Progenitor cell of endocrine pancreas (in vitro differentiated cells): ENCODE results near the gene ZFHX3. TPM values are rescaled to one million over a fixed set of nuclear protein-coding genes. Genes with fewer than 3 reads are reported as not detected.

Experiments
- DNase-seq: peaks from one replicate; pipeline ENCODE4 v3.0.0; 2021; ENCODE audit warnings: low spot score; ENCODE audit not compliant: unreplicated experiment
- H3K27ac Mint-ChIP-seq: 2 replicates; pipeline ENCODE4 v1.8.0; 2021; ENCODE audit warnings: mild to moderate bottlenecking, moderate library complexity, mixed read lengths
- H3K27me3 Mint-ChIP-seq: 2 replicates; pipeline ENCODE4 v1.8.0; 2021; ENCODE audit warnings: mixed read lengths
- H3K36me3 Mint-ChIP-seq: 2 replicates; pipeline ENCODE4 v1.8.0; 2022; ENCODE audit warnings: mixed read lengths; ENCODE audit not compliant: insufficient read depth
- H3K4me1 Mint-ChIP-seq: 2 replicates; pipeline ENCODE4 v1.8.0; 2021; ENCODE audit warnings: low read depth, mixed read lengths
- H3K4me3 Mint-ChIP-seq: 2 replicates; pipeline ENCODE4 v1.8.0; 2021; ENCODE audit warnings: low read depth, mild to moderate bottlenecking, moderate library complexity, mixed read lengths
- H3K9me3 Mint-ChIP-seq: 2 replicates; pipeline ENCODE4 v1.8.0; 2021; ENCODE audit warnings: low read depth, mixed read lengths
- long read RNA-seq: library from polyadenylated mRNA; unstranded; transcript quantifications from one replicate; pipeline ENCODE4 v2.0.0, GENCODE V29; 2020
- total RNA-seq: library from RNA; stranded (reverse); gene quantifications from 2 replicates; pipeline ENCODE4 v1.2.1, GENCODE V29; 2021
- TF ChIP-seq, protein P1 (sequence below): fragments of 200-600 bp; sonication (generic); IDR thresholded peaks from one replicate; pipeline ENCODE4 v1.5.0; 2021; ENCODE audit warnings: antibody characterized with exemption, mild to moderate bottlenecking; ENCODE audit not compliant: unreplicated experiment

ZFHX3 gene, protein sequence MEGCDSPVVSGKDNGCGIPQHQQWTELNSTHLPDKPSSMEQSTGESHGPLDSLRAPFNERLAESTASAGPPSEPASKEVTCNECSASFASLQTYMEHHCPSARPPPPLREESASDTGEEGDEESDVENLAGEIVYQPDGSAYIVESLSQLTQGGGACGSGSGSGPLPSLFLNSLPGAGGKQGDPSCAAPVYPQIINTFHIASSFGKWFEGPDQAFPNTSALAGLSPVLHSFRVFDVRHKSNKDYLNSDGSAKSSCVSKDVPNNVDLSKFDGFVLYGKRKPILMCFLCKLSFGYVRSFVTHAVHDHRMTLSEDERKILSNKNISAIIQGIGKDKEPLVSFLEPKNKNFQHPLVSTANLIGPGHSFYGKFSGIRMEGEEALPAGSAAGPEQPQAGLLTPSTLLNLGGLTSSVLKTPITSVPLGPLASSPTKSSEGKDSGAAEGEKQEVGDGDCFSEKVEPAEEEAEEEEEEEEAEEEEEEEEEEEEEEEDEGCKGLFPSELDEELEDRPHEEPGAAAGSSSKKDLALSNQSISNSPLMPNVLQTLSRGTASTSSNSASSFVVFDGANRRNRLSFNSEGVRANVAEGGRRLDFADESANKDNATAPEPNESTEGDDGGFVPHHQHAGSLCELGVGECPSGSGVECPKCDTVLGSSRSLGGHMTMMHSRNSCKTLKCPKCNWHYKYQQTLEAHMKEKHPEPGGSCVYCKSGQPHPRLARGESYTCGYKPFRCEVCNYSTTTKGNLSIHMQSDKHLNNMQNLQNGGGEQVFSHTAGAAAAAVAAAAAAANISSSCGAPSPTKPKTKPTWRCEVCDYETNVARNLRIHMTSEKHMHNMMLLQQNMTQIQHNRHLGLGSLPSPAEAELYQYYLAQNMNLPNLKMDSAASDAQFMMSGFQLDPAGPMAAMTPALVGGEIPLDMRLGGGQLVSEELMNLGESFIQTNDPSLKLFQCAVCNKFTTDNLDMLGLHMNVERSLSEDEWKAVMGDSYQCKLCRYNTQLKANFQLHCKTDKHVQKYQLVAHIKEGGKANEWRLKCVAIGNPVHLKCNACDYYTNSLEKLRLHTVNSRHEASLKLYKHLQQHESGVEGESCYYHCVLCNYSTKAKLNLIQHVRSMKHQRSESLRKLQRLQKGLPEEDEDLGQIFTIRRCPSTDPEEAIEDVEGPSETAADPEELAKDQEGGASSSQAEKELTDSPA (N-terminal part only)
- 48.9 and 54.0 TPM in 2 replicates for total RNA-seq
- long read RNA-seq, partial matches to known transcripts, result 10 of 33 reads
- long read RNA-seq, other reads (novel, unspliced or antisense), result 23 of 33 reads

DNA sequence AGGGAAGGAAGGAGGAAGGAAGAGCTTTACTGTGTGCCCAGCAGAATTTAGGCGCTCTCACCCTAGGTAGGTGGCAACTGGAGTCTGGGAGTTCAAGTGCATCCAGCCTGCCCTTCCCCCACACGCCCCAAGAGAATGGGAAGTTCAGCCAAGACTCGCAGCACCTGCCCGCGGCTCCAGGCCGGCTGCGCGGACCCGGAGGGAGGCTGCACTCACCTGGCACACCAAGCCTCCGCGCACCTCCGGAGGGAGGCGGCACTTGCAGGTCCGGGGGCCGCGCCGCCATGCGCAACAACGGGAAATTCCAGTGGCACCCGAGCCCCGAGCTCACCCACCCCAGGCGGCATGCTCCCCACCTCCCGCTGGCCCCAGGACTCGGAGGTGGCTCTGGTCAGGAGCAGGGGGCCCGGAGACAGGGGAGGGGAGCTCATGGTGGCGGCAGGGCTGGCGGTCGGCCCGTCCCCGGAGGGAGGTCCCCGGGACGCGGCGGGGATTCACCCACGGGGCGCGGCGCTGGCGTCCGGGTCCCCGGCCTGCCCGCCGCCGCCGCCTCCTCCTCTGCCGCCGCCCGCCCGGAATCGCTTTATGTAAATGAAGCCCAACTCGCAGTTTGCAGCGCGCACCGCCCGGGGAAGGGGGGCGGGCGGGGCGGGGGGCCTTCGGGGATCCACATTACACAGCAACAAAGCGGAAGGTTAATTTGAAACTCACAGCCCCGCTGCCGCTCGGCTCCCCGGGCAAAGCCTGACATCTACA, at the start of gene ZFHX3:
ZFHX3 (minus strand) TSS at position 593 of the 756 bp plus-strand sequence. CDS start 87,983 bp downstream, outside the sequence.
- peak; percentile 51 for DNase-seq
- Mint-ChIP-seq H3K36me3 (no peaks in the 10 kb centered on the region), H3K27ac (peak within 1 kb of the TSS; percentile 96), H3K4me3 (peak within 1 kb of the TSS; percentile 76), H3K27me3 (no peaks in the 10 kb centered on the region), H3K4me1 (peaks cover 45% of the 10 kb centered on the region), H3K9me3 (no peaks in the 10 kb centered on the region)
- TF ChIP-seq, protein P1, sequence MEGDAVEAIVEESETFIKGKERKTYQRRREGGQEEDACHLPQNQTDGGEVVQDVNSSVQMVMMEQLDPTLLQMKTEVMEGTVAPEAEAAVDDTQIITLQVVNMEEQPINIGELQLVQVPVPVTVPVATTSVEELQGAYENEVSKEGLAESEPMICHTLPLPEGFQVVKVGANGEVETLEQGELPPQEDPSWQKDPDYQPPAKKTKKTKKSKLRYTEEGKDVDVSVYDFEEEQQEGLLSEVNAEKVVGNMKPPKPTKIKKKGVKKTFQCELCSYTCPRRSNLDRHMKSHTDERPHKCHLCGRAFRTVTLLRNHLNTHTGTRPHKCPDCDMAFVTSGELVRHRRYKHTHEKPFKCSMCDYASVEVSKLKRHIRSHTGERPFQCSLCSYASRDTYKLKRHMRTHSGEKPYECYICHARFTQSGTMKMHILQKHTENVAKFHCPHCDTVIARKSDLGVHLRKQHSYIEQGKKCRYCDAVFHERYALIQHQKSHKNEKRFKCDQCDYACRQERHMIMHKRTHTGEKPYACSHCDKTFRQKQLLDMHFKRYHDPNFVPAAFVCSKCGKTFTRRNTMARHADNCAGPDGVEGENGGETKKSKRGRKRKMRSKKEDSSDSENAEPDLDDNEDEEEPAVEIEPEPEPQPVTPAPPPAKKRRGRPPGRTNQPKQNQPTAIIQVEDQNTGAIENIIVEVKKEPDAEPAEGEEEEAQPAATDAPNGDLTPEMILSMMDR, result no peak

DNA sequence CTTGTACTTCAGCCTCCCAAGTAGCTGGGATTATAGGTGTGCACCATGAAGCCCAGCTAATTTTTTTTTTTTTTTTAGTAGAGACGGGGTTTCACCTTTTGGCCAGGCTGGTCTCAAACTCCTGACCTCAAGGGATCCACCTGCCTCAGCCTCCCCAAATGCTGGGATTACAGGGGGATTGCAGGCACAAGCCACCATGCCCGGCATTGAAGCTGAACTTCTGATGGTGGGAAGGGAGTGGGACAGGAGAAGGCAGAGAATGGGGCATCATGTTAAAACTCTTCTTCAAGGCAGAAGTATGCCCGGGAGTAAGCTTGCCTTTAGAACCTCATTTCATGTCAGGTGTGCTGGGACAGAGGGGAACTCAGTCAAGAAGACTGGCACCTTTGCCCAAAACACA, 48.6 kb upstream of the ZFHX3 start:
- TF ChIP-seq, protein P1, result no peak
- H3K36me3 Mint-ChIP-seq, result no peaks in the 10 kb centered on the region

DNA sequence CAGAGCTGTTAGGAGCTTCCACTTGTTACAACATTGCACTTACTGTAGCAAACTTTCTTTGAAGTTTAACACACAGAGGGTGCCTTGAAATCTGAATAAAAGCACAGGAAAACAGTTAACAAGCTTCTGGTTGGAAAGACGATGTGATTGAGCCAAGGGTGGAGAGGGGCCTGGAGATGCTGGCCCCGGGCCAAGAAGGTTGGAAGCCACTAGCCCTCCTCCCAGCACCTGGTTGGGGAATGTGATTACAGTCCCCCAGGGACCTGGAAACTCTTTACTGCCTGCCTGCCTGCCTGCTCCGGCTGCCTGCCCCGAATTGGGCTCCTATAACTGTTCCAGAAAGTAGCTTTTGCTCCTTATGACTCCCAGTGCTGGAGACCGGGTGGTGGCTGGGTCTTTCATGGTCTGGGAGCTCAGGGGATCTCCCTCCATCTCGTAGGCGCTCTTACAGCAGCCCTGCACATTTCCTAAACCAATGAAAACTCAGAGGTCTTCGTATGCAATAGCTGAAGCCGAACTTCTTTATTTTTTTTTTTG, 48.0 kb upstream of the ZFHX3 start:
- Mint-ChIP-seq H3K4me3 (no peak overlapping the region), H3K9me3 (no peaks in the 10 kb centered on the region), H3K4me1 (no peaks in the 10 kb centered on the region), H3K36me3 (no peaks in the 10 kb centered on the region), H3K27ac (peak overlapping the region; percentile 67), H3K27me3 (peaks cover 30% of the 10 kb centered on the region)
- DNase-seq, result no peak
- TF ChIP-seq, protein P1, result no peak

More for the DNA sequence above, 48.6 kb upstream of the ZFHX3 start:
- H3K9me3 Mint-ChIP-seq, result no peaks in the 10 kb centered on the region
- no peak overlapping the region for H3K4me3 Mint-ChIP-seq
- peaks cover 31% of the 10 kb centered on the region for H3K27me3 Mint-ChIP-seq
- no peak overlapping the region for H3K27ac Mint-ChIP-seq
- no peak for DNase-seq
- H3K4me1 Mint-ChIP-seq, result no peaks in the 10 kb centered on the region

DNA sequence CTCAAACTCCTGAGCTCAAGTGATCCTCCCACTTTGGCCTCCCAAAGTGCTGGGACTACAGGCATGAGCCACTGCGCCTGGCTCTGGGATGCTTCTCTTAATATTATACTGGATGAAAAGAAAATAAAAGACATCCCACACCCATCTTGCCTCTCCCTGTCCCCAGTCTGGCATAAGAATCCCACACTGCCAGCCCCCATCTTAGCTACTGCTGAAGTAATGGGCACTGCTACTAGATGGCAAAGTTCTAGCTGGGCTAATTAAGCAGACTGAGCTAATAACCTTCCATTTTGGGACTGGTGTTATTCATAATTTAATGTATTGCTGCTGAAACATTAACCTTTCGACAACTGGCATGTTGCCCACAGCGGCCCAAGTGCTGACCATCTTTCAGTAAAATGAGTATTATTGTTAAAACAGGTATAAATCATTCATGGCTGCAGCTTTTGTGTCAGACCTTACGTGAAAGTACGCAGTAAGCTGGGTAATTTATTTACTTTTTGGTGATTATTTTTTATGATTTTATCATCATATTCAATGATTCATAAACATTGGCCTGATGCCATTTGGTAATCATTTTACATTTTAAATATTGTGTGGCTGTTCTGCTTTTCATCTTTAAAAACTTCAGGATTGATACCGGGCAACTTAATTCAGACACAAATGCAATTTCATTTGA, 47.4 kb upstream of the ZFHX3 start:
- Mint-ChIP-seq H3K9me3 (no peaks in the 10 kb centered on the region), H3K27ac (no peak overlapping the region), H3K4me3 (no peak overlapping the region), H3K36me3 (no peaks in the 10 kb centered on the region), H3K27me3 (peaks cover 28% of the 10 kb centered on the region), H3K4me1 (no peaks in the 10 kb centered on the region)
- TF ChIP-seq, protein P1, result no peak
- no peak for DNase-seq
